ENCODE measurements around the gene WDFY3.
"Not testable (repeated sequence)": the region's sequence is repeated elsewhere in the genome, so short reads cannot be mapped to it uniquely, and the experiment has no call there.

WDFY3 gene

GRCh38 chr4:84708406-84709135, 257.9 kb downstream of the WDFY3 start:
- DNase-seq (ENCODE audit: low read depth in 2 of 2), result no peak

- DNase-seq (ENCODE audit: low read depth in 2 of 2), result no peak
Observed at GRCh38 chr4:84706286-84706685, 260.2 kb downstream of the WDFY3 start.

GRCh38 chr4:84699001-84699671, 267.4 kb downstream of the WDFY3 start:
- DNase-seq (ENCODE audit: low read depth in 2 of 2), result no peak

GRCh38 chr4:84697615-84698201, 268.8 kb downstream of the WDFY3 start:
- no peak for DNase-seq (ENCODE audit: low read depth in 2 of 2)

GRCh38 chr4:84697159-84697558, 269.3 kb downstream of the WDFY3 start:
- no peak for DNase-seq (ENCODE audit: low read depth in 2 of 2)

- DNase-seq (ENCODE audit: low read depth in 2 of 2), result no peak
Observed at GRCh38 chr4:84691800-84692199, 274.7 kb downstream of the WDFY3 start.

- DNase-seq (ENCODE audit: low read depth in 2 of 2), result no peak
Observed at GRCh38 chr4:84691170-84691691, 275.3 kb downstream of the WDFY3 start.

GRCh38 chr4:84690481-84690880, 276.0 kb downstream of the WDFY3 start:
- DNase-seq (ENCODE audit: low read depth in 2 of 2), result no peak

- DNase-seq (ENCODE audit: low read depth in 2 of 2), result no peak
Observed at GRCh38 chr4:84689197-84689596, 277.3 kb downstream of the WDFY3 start.

GRCh38 chr4:84688605-84689004, 277.9 kb downstream of the WDFY3 start:
- DNase-seq (ENCODE audit: low read depth in 2 of 2), result no peak

GRCh38 chr4:84685105-84685504, 281.4 kb downstream of the WDFY3 start:
- no peak for DNase-seq (ENCODE audit: low read depth in 2 of 2)

GRCh38 chr4:84684361-84684760, 282.1 kb downstream of the WDFY3 start:
- no peak for DNase-seq (ENCODE audit: low read depth in 2 of 2)

GRCh38 chr4:84683064-84683850, 283.2 kb downstream of the WDFY3 start:
- DNase-seq (ENCODE audit: low read depth in 2 of 2), result no peak

- not testable (repeated sequence) for DNase-seq (ENCODE audit: low read depth in 2 of 2)
Observed at GRCh38 chr4:84682661-84683060, 283.8 kb downstream of the WDFY3 start.

- no peak for DNase-seq (ENCODE audit: low read depth in 2 of 2)
Observed at GRCh38 chr4:84681486-84682274, 284.8 kb downstream of the WDFY3 start.

GRCh38 chr4:84680956-84681355, 285.5 kb downstream of the WDFY3 start:
- no peak for DNase-seq (ENCODE audit: low read depth in 2 of 2)

- DNase-seq (ENCODE audit: low read depth in 2 of 2), result no peak
Observed at GRCh38 chr4:84678976-84679744, 287.3 kb downstream of the WDFY3 start.

GRCh38 chr4:84677995-84678394, 288.5 kb downstream of the WDFY3 start:
- DNase-seq (ENCODE audit: low read depth in 2 of 2), result no peak

GRCh38 chr4:84677093-84677492, 289.4 kb downstream of the WDFY3 start:
- no peak for DNase-seq (ENCODE audit: low read depth in 2 of 2)

GRCh38 chr4:84673475-84674240, 292.8 kb downstream of the WDFY3 start:
- DNase-seq (ENCODE audit: low read depth in 2 of 2), result no peak
